CD14-positive monocyte (primary cell): Measurements from ENCODE around the gene LIF. TPM values are rescaled to one million over a fixed set of nuclear protein-coding genes. Genes with fewer than 3 reads are reported as not detected.

ENCODE experiments used
- DNase-seq, 3 donors: peaks; one replicate each; pipeline ENCODE4 v3.0.0-alpha.2; 2011 to 2022
- H2AFZ ChIP-seq: 2 replicates; pipeline ENCODE4 v1.6.0; 2012; ENCODE audit warnings: mild to moderate bottlenecking, low read depth, low read length, inconsistent platforms; ENCODE audit not compliant: insufficient read depth, poor library complexity, severe bottlenecking
- H3K27ac ChIP-seq, 2 donors: 1 replicate in 1 of 2; 2 replicates in 1 of 2; pipeline ENCODE4 v1.5.1; 2012 to 2013; ENCODE audit warnings: low read length in 2 of 2, control low read depth in 1 of 2, inconsistent platforms in 1 of 2, low read depth in 1 of 2, mild to moderate bottlenecking in 1 of 2
- H3K27me3 ChIP-seq, 2 donors: one replicate each; pipeline versions ENCODE4 v1.6.0 to v1.6.1; 2011 to 2013; ENCODE audit warnings: low read length in 2 of 2; ENCODE audit not compliant: control insufficient read depth in 2 of 2, insufficient read depth in 2 of 2
- H3K36me3 ChIP-seq, 2 donors: replicated peaks in 1 of 2; 1 replicate in 1 of 2; 2 replicates in 1 of 2; pipeline versions ENCODE4 v1.5.1 to v1.6.1; 2012 to 2013; ENCODE audit warnings: low read length in 2 of 2, control low read depth in 1 of 2, inconsistent platforms in 1 of 2, mild to moderate bottlenecking in 1 of 2; ENCODE audit not compliant: insufficient read depth in 2 of 2, control insufficient read depth in 1 of 2
- H3K4me1 ChIP-seq, 2 donors: 1 replicate in 1 of 2; 2 replicates in 1 of 2; pipeline versions ENCODE4 v1.5.1 to v1.6.1; 2012 to 2013; ENCODE audit warnings: low read length in 2 of 2, control low read depth in 1 of 2, inconsistent platforms in 1 of 2, mild to moderate bottlenecking in 1 of 2, moderate library complexity in 1 of 2; ENCODE audit not compliant: insufficient read depth in 2 of 2, control insufficient read depth in 1 of 2
- H3K4me2 ChIP-seq: replicated peaks from 2 replicates; pipeline ENCODE3; 2012; ENCODE audit warnings: low read length, moderate library complexity, mild to moderate bottlenecking; ENCODE audit not compliant: poor library complexity, severe bottlenecking; ENCODE audit errors: extremely low read depth
- H3K4me3 ChIP-seq, 3 experiments: fragments of 200-600 bp in 1 of 3; sonication (generic) in 1 of 3; replicated peaks in 1 of 3; 1 replicate in 2 of 3; 2 replicates in 1 of 3; pipeline ENCODE4 v1.5.1; 2011 to 2013; ENCODE audit warnings: low read length in 3 of 3, mild to moderate bottlenecking in 3 of 3, control low read depth in 2 of 3, low read depth in 2 of 3, inconsistent platforms in 1 of 3, moderate library complexity in 1 of 3
- H3K79me2 ChIP-seq: 2 replicates; pipeline ENCODE4 v1.6.0; 2012; ENCODE audit warnings: mild to moderate bottlenecking, control low read depth, inconsistent platforms, low read length, moderate library complexity; ENCODE audit not compliant: insufficient read depth
- H3K9ac ChIP-seq: 2 replicates; pipeline ENCODE4 v1.6.0; 2017; ENCODE audit warnings: low read length, mild to moderate bottlenecking; ENCODE audit not compliant: insufficient read depth, poor library complexity, severe bottlenecking
- H3K9me3 ChIP-seq, 2 donors: replicated peaks in 1 of 2; 1 replicate in 1 of 2; 2 replicates in 1 of 2; pipeline versions ENCODE4 v1.5.1 to v1.6.1; 2012 to 2013; ENCODE audit warnings: low read length in 2 of 2, control low read depth in 1 of 2; ENCODE audit not compliant: control insufficient read depth in 1 of 2, insufficient read depth in 1 of 2
- H4K20me1 ChIP-seq: 2 replicates; pipeline ENCODE4 v1.6.0; 2012; ENCODE audit warnings: mild to moderate bottlenecking, low read length, control low read depth, moderate library complexity; ENCODE audit not compliant: insufficient read depth
- H3K27ac Mint-ChIP-seq, 7 donors: one replicate each; pipeline ENCODE4 v1.8.0; 2020; ENCODE audit warnings: mild to moderate bottlenecking in 7 of 7, mixed read lengths in 7 of 7, moderate library complexity in 6 of 7, inconsistent platforms in 2 of 7
- H3K27me3 Mint-ChIP-seq, 3 donors: one replicate each; pipeline ENCODE4 v1.8.0; 2021 to 2022; ENCODE audit warnings: low read depth in 3 of 3, mild to moderate bottlenecking in 3 of 3, mixed read lengths in 3 of 3, moderate library complexity in 3 of 3, inconsistent platforms in 1 of 3
- H3K36me3 Mint-ChIP-seq, 2 donors: one replicate each; pipeline ENCODE4 v1.8.0; 2020; ENCODE audit warnings: mixed read lengths in 2 of 2, inconsistent platforms in 1 of 2, mild to moderate bottlenecking in 1 of 2
- H3K4me1 Mint-ChIP-seq: one replicate; pipeline ENCODE4 v1.8.0; 2020; ENCODE audit warnings: mild to moderate bottlenecking, mixed read lengths
- H3K4me3 Mint-ChIP-seq, 2 donors: one replicate each; pipeline ENCODE4 v1.8.0; 2020; ENCODE audit warnings: mild to moderate bottlenecking in 2 of 2, mixed read lengths in 2 of 2, moderate library complexity in 1 of 2
- H3K9me3 Mint-ChIP-seq, 7 donors: one replicate each; pipeline ENCODE4 v1.8.0; 2020 to 2022; ENCODE audit warnings: mixed read lengths in 7 of 7, mild to moderate bottlenecking in 6 of 7, moderate library complexity in 6 of 7, inconsistent platforms in 2 of 7
- CTCF ChIP-seq: fragments of 200-600 bp; IDR thresholded peaks from one replicate; pipeline ENCODE4 v1.8.0; 2022; ENCODE audit warnings: antibody characterized with exemption, mild to moderate bottlenecking
- WGBS: methylation state at CpG from one replicate; pipeline ENCODE4 v1.1.5; 2013; ENCODE audit warnings: missing lambda C conversion rate; ENCODE audit not compliant: insufficient coverage; 5-methylcytosine and 5-hydroxymethylcytosine counted together
- intact Hi-C, 2 donors: fragments of 100-400 bp; cut with micrococcal nuclease; formaldehyde crosslinking; loops; one replicate each; pipeline versions ENCODE4 v1.15.0 to v1.15.1; 2023
- polyA plus RNA-seq, 3 donors: library from polyadenylated mRNA; depleted of rRNA in 1 of 3; unstranded in 2 of 3; stranded (reverse) in 1 of 3; fragments of 300-500 nt in 2 of 3; fragments of >200 nt in 1 of 3; fragmentation: Illumina TruSeq in 2 of 3; gene quantifications; 1 replicate in 2 of 3; 2 replicates in 1 of 3; pipeline ENCODE4 v1.2.3, GENCODE V29; 2012 to 2021

LIF gene
- polyA plus RNA-seq, 3 donors: 7.0 TPM; not detected in 2

GRCh38 chr22:30220338-30221012 is 26.1 kb downstream of the LIF start:
- H3K4me1 Mint-ChIP-seq: peaks cover 12% of the 10 kb centered on the region
- no peaks in the 10 kb centered on the region for H3K9me3 ChIP-seq
- peaks cover 0 to 20% of the 10 kb centered on the region in 2 donors for H3K27me3 ChIP-seq
- H3K4me2 ChIP-seq: no peak overlapping the region
- H3K9me3 Mint-ChIP-seq: peaks cover 0 to 4% (median 4%) of the 10 kb centered on the region in 7 donors
- H2AFZ ChIP-seq: no peak overlapping the region
- no peak for TF ChIP-seq CTCF
- intact Hi-C loops: no loop called here
- DNase-seq: no peak
- peaks cover 31 to 42% (median 39%) of the 10 kb centered on the region in 3 donors for H3K27me3 Mint-ChIP-seq
- H3K27ac Mint-ChIP-seq: peak overlapping the region in 3 of 7 donors; percentile 41 to 75 (median 69)
- H3K36me3 ChIP-seq: no peaks in the 10 kb centered on the region
- H3K27ac ChIP-seq: no peak overlapping the region
- no peak overlapping the region for H3K9ac ChIP-seq
- no peak overlapping the region for H3K4me3 ChIP-seq
- H3K4me3 Mint-ChIP-seq: peak overlapping the region in 1 of 2 donors; percentile 72
- peaks cover 6 to 9% of the 10 kb centered on the region in 2 donors for H3K4me1 ChIP-seq
- 57% methylated on average over 4 of the region's 7 CpGs for WGBS
- no peaks in the 10 kb centered on the region for H3K36me3 Mint-ChIP-seq
- H3K79me2 ChIP-seq: no peaks in the 10 kb centered on the region
- no peaks in the 10 kb centered on the region for H4K20me1 ChIP-seq

GRCh38 chr22:30219668-30220278 is 26.8 kb downstream of the LIF start:
- Histone ChIP-seq H3K9ac (no peak overlapping the region), H3K79me2 (no peaks in the 10 kb centered on the region), H2AFZ (no peak overlapping the region), H3K4me2 (no peak overlapping the region), H3K9me3 (no peaks in the 10 kb centered on the region), H3K4me3 (no peak overlapping the region), H3K4me1 (peaks cover 6 to 9% of the 10 kb centered on the region in 2 donors), H3K27ac (no peak overlapping the region), H3K36me3 (no peaks in the 10 kb centered on the region), H4K20me1 (no peaks in the 10 kb centered on the region), H3K27me3 (peaks cover 0 to 20% of the 10 kb centered on the region in 2 donors)
- peak overlapping the region in 1 of 2 donors; percentile 41 for H3K4me3 Mint-ChIP-seq
- intact Hi-C loops: loop anchor here in 1 of 2 donors (5.0 kb wide), 1 partner anchor 37 kb away; no protein-coding TSS in a partner anchor
- H3K9me3 Mint-ChIP-seq: peaks cover 0 to 3% (median 0%) of the 10 kb centered on the region in 7 donors
- H3K27me3 Mint-ChIP-seq: peaks cover 33 to 41% (median 40%) of the 10 kb centered on the region in 3 donors
- DNase-seq: no peak
- no peak for TF ChIP-seq CTCF
- H3K27ac Mint-ChIP-seq: peak overlapping the region in 3 of 7 donors; percentile 14 to 58 (median 25)
- H3K4me1 Mint-ChIP-seq: peaks cover 12% of the 10 kb centered on the region
- H3K36me3 Mint-ChIP-seq: no peaks in the 10 kb centered on the region
